Bronchus fibroblast of lung (primary cell): ENCODE data around the gene AP4S1. TPM values are rescaled to one million over a fixed set of nuclear protein-coding genes. Genes with fewer than 3 reads are reported as not detected.

Source experiments
- total RNA-seq: library from RNA; depleted of rRNA; stranded (reverse); fragments of >200 nt; gene quantifications from 2 replicates; pipeline ENCODE4 v1.2.3, GENCODE V29; 2015

Gene AP4S1, protein sequence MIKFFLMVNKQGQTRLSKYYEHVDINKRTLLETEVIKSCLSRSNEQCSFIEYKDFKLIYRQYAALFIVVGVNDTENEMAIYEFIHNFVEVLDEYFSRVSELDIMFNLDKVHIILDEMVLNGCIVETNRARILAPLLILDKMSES
- 5.8 and 15.1 TPM in 2 replicates for total RNA-seq

DNA sequence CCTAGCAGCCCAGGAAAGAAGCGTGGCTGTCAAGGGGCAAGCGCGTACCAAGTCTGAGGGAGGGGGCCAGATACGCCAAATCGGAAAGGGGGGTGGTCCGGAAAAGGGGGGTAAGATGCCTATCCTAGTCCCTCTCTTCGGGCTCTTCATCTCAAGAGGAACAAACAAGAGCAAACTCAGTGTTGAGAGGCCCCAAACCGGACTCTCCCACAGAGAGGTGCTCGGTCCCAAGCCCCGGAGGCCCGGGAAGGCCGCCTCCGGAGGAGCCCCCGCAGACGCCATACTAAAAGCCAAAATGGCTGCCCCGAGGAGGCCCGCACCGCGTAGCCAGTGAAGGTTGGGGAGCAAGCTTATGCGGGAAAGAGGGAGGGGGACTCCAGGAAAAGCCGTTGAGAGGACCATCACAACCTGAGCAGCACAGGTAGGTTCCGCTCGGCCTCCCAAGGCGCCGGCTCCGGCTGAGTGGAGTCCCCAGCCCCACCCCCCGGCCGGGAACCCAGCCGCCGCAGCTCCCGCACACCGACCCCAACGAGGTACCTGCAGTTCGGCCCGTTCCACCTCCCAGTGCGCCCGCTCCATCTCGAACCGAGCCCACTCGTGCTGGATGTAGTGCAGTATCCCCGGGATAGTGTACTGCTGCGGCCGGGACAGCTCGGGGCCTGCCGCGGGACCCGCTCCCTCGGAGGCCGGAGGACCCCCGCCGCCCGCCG is at the start of gene AP4S1:
AP4S1 (plus strand) TSS at position 283 of the 710 bp plus-strand sequence. CDS start 40,548 bp downstream, outside the sequence.

DNA sequence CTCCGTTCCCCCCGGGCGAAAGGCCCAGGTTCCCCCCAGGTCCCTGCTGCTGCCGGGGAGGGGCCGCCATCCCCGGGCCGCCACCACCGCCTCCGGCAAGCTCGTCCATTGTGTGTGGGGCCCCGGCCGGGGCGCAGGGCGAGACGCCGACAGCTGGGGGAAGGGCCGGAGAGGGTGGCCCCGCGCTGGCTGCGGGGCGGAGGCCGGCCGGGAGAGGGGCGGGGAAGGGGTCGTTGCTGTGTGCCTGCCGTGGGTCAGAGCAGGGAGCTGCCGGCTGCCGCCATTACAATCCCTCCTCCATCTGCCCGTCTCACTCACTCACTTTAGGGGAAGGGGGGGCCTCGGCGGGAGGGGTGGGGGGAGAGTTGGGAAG is 614 bp downstream of the AP4S1 start, which contains the start of gene STRN3:
STRN3 (minus strand) TSS at position 303 of the 373 bp plus-strand sequence; CDS start at position 109, 194 bp downstream.

Other genes with a start within 250 kb of the AP4S1 start
- 0.45 and 0.84 TPM in 2 replicates for gene COCH, start 151.1 kb upstream of the AP4S1 start, total RNA-seq
- 16.2 and 22.7 TPM in 2 replicates for gene STRN3, start 730 bp downstream of the AP4S1 start, total RNA-seq
- 46.8 and 62.5 TPM in 2 replicates for gene HECTD1, start 182.1 kb downstream of the AP4S1 start, total RNA-seq